Subcutaneous adipose tissue (tissue), 4 donors: ENCODE measurements around the gene CDH23. TPM values are rescaled to one million over a fixed set of nuclear protein-coding genes. Genes with fewer than 3 reads are reported as not detected.

ENCODE experiments used
- CTCF ChIP-seq: fragments of 450-650 bp; IDR thresholded peaks from one replicate; pipeline ENCODE4 v1.5.1; 2016; ENCODE audit warnings: low read depth, mild to moderate bottlenecking, control low read depth, antibody characterized with exemption, moderate library complexity
- total RNA-seq, 4 donors: library from RNA; depleted of rRNA; stranded (reverse); fragments of >200 nt; gene quantifications; one replicate each; pipeline ENCODE4 v1.1.0, GENCODE V29; 2016

Gene CDH23
- total RNA-seq, 4 donors from 2014 or later, result 14.3 to 74.8 (median 24.1) TPM

- TF ChIP-seq CTCF, result no peak
Observed at GRCh38 chr10:71517298-71518169, 120.8 kb downstream of the CDH23 start.

GRCh38 chr10:71520042-71520441 lies 123.3 kb downstream of the CDH23 start:
- TF ChIP-seq CTCF, result no peak

GRCh38 chr10:71521504-71522441 lies 125.1 kb downstream of the CDH23 start:
- no peak for TF ChIP-seq CTCF

GRCh38 chr10:71522442-71523144 lies 125.9 kb downstream of the CDH23 start:
- no peak for TF ChIP-seq CTCF

- TF ChIP-seq CTCF, result no peak
Observed at GRCh38 chr10:71523756-71524155, 127.0 kb downstream of the CDH23 start.

- no peak for TF ChIP-seq CTCF
Observed at GRCh38 chr10:71525092-71525491, 128.4 kb downstream of the CDH23 start.

GRCh38 chr10:71525721-71526120 lies 129.0 kb downstream of the CDH23 start:
- TF ChIP-seq CTCF, result no peak
